SK-N-MC (cell line): ENCODE measurements around the gene SH3GL2.

ENCODE experiments used
- EZH2 ChIP-seq: fragments of 200-600 bp; sonication (generic); IDR thresholded peaks from one replicate; pipeline ENCODE4 v1.6.1; 2017; ENCODE audit warnings: antibody characterized with exemption
- FOXP2 ChIP-seq: optimal IDR thresholded peaks from 2 replicates; pipeline ENCODE3; 2011; ENCODE audit warnings: mild to moderate bottlenecking, moderate library complexity; ENCODE audit not compliant: insufficient read depth; ENCODE audit errors: extremely low read length, control extremely low read depth
- POLR2AphosphoS5 ChIP-seq: IDR thresholded peaks from 2 replicates; pipeline ENCODE4 v1.6.1; 2012; ENCODE audit warnings: mild to moderate bottlenecking, low read depth, low read length, borderline replicate concordance

DNA sequence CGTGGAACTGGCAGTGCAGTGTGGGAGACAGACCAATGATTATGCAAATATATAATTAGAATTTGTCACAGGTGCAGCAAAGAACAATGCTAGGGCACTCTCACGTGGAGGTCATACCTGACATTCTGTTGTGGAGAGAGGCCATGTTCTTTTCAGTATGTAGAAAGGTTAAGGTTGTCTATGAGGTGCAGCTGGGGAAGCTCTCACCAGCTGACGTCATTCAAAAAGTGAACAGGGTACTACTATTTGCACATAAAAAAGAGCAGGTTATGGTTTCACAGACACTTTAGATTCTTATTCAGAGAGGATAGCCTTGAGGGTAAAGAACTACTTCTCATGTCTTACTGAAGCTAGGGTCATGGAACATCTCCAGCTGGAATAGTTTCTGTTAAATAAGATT is 19.1 kb downstream of the SH3GL2 start:
- TF ChIP-seq EZH2, result no peak
- TF ChIP-seq POLR2AphosphoS5, result no peak
- no peak for TF ChIP-seq FOXP2
